COLO668 (cell line): Measurements from ENCODE around the gene LCOR.
"Not testable (repeated sequence)": the region's sequence is repeated elsewhere in the genome, so short reads cannot be mapped to it uniquely, and the experiment has no call there.

Experiments
- DNase-seq: peaks from one replicate; lab custom pipeline; 2025; ENCODE audit not compliant: unreplicated experiment; lab: John Stamatoyannopoulos, UW

The LCOR gene

DNA sequence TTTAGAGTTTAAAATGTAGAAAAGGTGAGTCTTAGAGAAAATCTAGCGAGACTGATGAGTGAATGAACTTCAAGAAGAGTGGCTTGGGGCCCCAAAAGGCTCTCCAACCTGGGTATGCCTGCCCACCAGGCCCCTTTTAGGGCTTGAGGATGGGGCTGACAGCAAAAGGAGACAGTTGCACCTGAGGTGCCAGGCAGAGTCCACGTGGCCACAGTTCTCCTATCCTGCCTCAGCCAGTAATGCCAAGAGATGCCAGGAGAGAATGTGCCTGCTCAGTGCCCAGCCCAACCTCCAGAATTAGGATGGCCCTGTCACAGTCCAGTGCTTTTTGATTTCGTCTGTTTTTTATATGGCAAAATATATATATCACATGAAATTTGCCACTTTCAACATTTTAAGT is 197.2 kb downstream of the LCOR start:
- no peak for DNase-seq

DNA sequence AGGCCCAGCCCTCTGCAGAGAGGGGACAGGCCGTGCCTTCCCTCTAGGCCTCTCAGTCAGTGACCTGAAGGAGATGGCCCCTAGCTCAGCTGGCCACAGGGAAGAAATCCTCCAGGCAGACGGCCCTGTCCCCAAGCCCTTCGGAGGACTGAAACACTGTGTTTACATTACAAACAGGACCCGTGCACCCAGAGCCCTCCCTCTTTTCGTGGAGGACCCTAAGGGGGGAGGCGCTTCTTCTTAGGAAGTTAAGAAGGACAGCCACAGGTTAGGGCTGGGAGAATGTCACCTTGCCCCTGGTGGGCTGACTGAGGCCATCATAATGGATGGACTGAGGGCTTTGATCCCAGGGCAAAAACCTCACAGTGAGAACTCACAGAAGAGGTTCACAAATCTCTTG is 198.8 kb downstream of the LCOR start:
- no peak for DNase-seq

DNA sequence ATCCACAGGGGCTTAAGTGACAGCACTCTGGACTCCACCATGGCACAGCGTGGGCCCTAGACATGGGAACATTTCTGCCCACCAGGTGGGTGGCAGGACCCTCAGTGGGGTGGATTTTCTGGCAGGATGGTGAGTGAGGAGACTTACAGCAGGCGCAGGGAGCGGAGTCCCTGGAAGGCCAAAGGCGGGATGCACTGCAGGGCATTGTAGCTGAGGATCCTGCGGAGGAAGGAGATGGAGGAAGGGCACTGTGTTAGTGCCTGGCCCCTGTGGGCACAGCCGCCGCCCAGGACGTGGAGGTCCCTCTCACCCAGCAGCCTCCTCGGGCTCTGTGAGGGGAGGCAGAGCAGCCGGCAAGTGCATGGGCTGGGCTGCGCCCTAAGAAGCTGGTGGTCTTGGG is 199.4 kb downstream of the LCOR start:
- no peak for DNase-seq

DNA sequence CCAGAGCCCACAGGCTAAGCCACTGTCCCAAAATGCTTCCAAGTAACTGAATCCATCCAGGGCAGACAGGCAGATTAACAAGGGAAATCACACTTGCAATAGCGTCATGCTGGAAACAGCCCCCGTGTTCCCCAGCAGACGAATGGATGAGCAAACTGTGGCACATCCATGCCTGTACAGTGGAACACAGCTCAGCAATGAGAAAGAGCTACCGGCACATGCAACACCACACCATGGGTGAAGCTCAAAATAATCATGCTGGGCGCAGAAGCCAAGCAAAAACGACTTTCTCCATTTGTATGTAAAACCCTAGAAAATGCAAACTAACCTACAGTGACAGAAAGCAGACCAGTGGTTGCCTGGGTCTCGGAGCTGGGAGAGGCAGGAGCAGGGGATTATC is 200.5 kb downstream of the LCOR start:
- DNase-seq: no peak

DNA sequence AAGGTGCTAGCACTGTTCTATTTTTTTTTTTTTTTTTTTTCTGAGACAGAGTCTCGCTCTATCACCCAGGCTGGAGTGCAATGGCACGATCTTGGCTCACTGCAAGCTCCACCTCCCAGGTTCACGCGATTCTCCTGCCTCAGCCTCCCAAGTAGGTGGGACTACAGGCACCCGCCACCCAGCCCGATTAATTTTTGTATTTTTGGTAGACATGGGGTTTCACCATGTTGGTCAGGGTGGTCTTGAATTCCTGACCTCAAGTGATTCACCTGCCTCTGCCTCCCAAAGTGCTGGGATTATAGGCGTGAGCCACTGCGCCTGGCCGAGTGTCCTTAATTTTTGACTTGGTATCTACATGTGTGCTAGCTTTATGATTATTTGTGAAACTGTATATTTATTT is 201.7 kb downstream of the LCOR start:
- not testable (repeated sequence) for DNase-seq

DNA sequence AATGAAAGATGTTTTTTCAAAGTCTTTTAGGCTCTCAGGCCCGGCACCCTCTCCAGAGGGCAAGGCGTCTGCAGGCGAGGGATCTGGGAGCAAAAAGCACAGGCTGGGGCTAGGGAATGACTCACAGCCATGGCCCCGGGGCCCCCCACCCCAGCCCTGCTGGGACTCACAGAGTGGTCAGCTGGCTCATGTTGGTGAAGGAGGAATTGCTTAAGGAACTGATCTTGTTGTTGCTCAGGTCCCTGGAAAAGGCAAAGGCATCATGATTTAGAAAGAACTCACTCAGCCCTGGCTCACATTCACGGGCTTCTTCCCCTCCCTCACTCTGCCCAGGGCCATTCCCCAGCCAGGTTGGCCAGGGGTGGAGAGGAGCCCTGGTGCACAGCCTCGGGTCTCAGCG is 202.2 kb downstream of the LCOR start:
- DNase-seq: no peak

DNA sequence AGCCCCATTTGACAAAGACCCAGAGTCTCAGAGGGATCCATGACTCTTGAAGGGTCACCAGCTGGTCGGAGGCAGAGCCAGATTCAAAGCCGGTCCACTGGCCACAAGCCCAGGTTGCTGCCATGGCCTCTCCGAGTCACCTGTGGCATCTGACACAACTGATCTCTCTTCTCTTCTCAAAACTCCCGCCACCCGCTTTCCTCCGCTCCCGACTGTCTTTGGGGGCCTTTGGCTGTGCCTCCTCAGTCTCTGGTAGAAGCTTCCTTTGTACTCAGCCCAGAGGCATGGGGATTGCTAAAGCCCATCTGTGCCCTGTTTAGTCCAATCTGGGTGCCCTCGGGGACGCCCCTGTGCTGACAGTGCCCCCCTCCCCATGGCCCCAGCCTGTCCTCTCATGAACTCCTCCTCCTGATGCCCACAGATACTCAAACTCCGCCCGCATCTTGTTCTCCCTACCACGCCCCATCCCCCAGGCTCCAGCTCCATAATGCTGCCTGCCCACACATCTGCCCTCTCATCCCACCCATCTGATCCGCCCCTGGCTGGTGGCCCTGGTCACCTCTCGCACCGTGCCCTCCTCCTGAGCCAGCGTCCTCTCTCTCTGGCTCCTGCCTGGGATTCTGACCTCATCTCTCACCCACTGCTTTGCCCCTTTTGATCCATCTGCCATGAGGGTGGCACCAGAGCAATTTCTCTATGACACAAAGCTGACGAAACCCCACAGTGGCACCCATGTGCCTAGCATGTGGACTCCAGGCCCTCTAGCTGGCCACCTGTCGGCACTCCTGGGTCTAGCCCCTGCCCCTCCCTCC is 203.1 kb downstream of the LCOR start:
- DNase-seq: no peak

DNA sequence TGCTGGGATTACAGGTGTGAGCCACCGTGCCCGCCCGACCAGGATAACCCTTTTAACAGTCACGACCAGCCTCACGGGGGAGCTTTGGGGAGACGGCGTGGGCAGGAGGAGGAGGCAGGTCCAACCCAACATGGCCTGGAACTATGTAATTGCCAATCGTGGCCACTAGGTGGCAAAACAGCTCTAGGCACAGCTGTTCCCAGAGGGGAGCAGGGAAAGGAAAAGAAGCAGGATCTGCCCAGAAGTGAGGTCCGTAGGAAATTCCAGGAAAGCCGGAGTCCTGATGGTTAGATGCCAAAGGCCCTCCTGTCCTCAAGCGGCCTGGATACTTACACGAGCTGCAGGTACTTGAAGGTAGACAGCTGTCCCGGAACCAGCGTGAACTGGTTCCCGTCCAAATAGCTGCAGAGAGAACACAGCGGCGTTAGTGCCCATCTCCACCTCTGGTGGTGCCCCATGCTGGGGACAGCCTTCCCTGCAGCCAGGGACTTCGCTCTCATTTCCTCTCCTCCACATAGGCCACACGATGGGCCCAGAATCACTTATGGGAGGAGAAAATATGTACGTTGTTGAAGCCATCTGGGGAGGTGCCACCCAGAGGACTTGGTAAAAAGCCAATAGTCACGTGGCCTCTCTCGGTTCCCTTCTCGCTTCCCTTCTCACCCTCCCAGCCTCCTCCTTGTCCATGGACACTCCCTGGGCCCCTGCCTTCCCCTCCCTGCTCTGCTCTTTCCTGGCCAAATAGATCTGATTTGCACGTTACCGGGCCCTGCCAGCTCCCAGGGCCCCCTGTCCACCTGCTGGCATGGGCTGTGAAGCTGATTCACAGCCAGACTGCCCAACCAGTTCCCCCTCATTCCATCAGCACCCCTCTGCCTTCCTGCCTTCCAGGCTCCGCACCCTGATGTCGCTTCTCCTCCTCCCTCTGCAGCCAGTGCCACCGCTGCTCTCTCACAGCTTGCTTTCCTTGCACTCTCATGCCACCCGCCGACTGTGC is 205.6 kb downstream of the LCOR start:
- peak; percentile 69 for DNase-seq

DNA sequence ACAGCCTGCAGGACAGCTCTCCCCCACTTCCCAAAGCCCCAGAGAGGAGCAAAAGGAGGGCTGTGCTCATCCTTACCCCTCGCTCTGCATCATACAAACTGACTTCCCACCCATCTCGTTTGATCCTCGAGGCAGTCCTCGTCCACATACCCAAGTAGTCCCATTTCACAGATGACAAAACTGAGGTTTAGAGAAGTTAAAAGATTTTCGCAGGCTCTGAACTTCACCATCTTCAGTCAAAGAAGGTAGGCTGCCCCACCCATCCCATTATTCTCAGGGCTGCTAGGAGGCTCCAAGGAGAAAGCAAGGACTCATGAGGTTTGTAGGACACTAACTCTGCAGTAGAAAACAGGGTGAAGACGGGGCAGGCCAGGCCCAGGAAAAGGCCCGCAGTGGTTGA is 206.6 kb downstream of the LCOR start:
- DNase-seq: no peak

DNA sequence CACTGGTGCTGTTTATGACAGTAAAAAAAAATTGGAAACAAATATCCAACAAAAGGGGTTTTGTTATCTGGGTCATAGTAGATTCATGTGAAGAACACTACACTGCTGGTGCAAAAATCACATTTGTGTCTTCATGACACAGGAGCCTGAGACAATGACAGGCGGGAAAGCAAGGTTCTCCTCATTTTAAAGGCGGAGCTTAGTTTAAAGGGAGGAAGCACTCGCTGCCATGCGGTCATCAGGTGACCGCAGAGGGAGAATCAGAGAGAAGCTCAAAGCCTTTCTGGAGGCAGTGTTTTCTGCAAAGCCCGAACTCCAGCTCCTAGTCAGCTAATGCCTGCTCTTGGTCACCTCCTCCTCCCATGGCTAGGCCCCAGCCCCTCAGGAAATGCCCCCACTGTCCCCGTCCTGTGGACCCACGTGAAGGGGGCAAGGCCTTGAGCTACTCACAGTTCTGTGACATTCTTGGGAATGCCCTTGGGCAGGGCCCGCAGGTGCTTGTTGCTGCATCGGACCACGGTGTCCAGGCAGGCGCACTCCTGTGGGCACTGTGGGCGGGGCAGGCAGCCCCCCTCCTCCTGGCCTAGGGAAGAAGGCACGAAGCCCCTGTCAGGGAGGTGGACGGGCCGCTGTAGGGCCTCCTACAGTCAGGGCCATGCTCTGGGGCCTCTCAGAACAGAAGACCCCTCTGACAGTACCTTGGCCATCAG is 207.6 kb downstream of the LCOR start:
- no peak for DNase-seq

DNA sequence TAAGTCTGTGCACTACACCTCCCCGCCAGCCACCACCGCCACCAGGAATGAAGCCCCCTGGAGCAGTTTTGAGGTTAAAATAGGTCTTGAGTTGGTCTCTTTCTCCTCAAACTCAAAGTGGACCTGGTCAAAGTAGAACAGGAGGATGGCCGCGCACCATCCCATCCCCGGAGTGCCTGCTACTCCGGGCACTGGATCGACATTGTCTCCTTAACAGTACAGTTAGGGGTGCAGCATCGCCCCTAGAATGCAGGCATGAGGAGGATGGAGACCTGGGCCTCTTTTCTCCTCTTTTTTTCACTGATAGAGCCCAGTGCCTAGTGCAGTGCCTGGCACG is 208.1 kb downstream of the LCOR start:
- DNase-seq: no peak

DNA sequence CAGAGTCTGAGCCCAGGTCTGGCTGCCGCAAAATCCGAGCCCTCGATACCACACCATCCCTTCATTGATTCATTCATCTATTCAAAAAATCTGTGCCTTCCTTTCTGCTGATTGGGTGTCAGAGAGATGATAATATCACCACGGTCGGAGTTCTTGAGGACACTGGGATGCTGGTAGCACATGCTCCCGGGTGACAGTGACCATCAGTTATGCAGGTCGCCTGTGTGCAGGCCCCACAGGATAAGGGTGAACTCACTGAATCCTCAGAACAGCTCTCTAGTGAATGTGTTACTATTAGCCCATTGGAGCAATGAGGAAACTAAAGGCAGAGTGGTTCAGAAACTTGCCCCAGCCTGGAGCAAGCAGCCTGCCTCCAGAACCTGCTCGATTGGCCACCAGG is 208.6 kb downstream of the LCOR start:
- no peak for DNase-seq

DNA sequence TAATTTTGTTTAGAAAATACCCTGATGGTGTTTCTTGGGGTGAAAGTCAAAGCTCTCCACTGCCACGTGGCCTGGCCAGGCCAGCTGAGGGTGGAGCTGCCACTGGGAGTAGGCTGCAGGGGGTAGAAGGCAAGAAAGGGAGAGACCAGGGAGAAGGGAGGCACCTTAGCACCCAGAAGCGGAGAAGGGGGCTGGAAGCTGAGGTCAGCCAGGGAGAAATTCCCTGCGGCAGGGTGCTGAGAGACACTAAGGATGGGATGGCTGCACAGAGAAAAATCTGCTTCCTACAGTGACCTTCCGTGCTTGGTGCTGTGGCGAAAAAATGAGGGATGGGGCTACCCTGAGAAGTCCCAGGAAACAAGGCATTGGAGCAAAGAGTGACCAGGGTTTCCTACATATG is 210.0 kb downstream of the LCOR start:
- DNase-seq: no peak

DNA sequence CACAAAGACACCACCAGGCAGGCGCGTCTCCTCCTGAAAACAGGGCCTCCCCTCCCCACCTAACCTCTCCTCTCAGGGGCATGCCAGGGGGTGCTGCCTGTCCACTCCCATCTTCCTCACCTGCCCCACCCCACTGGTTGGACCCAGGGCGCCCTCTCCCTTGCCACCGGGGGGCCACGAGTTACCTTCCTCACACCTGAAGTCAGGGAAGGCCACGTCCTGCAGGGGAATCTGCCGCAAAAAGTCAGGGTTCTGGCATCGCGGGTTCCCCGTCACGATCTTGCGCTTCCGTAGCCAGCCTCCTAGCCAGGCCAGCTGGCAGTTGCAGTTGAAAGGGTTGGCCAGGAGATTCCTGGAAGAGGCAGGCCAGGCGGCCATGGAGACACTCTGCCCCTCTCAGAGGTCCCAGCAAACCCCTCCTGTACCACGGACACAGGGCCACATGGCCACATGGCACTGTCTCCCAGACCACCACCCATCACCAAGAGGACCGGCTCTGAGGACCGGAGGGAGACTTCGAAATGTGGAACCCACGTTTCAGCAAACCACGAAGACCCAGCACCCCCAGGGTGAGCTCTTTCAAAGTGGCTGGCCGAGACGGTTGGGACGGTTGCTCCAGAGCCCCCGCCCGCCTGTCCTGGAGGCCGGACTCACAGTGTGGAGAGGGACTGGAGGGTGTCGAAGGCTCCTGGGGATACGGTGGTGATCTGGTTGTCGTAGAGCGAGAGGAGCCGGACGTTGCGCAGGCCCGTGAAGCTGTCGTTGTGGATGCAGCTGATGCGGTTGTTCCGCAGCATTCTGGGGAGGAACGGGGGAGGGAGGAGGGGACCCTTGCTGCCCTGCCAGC is 210.8 kb downstream of the LCOR start:
- DNase-seq: no peak

DNA sequence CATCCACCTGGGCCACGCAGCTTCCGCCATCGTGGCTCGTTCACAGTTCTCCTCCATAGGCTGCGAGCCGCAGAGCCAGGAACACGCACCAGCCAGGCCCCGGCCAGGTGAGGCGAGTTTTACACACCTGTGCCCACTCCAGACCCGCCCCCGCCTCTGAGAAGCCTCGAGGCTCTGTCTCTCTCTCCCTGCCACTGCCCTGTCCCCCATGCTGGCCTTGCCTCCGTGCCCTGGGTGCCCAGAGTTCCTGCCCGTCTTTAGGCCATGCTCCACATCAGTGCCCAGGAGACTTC is 211.4 kb downstream of the LCOR start:
- DNase-seq: no peak
